SK-N-SH (cell line): ENCODE data around the gene RPS24. TPM values are rescaled to one million over a fixed set of nuclear protein-coding genes. Genes with fewer than 3 reads are reported as not detected.

Experiments used
- CTCF ChIA-PET: fragments of 300-600, 350-600 bp; formaldehyde crosslinking; extraction: SDS; loops from one replicate; lab custom pipeline; 2021; lab: Yijun Ruan, JAX
- POLR2A ChIA-PET: fragments of 350-600 bp; sonication (Branson Sonifier 250); formaldehyde crosslinking; extraction: SDS; loops from one replicate; lab custom pipeline; 2020; ENCODE audit warnings: antibody characterized with exemption, inconsistent platforms; lab: Yijun Ruan, JAX
- DNase-seq: peaks from one replicate; pipeline ENCODE4 v3.0.0; 2012
- H2AFZ ChIP-seq: fragments of 200-600 bp; sonication (generic); 2 replicates; pipeline ENCODE4 v1.8.1; 2016; ENCODE audit warnings: antibody characterized with exemption, mild to moderate bottlenecking, low read depth
- H3F3A ChIP-seq: fragments of 200-600 bp; sonication (generic); replicated peaks from 2 replicates; pipeline ENCODE3; 2016; ENCODE audit warnings: antibody characterized with exemption, mild to moderate bottlenecking; ENCODE audit not compliant: insufficient read depth
- H3K27ac ChIP-seq, 2 experiments: fragments of 200-500 bp in 1 of 2; fragments of 200-600 bp in 1 of 2; sonication (Bioruptor generic) in 1 of 2; sonication (generic), shearing (Covaris generic) in 1 of 2; 2 replicates each; pipeline versions ENCODE4 v1.5.1 to v1.6.1; 2014 to 2016; ENCODE audit warnings: low read depth in 2 of 2, inconsistent platforms in 1 of 2, low read length in 1 of 2, mild to moderate bottlenecking in 1 of 2, mixed read lengths in 1 of 2
- H3K27me3 ChIP-seq: fragments of 200-600 bp; sonication (generic), shearing (Covaris generic); 2 replicates; pipeline ENCODE4 v1.6.1; 2016; ENCODE audit warnings: mixed run types; ENCODE audit not compliant: insufficient read depth
- H3K36me3 ChIP-seq, 2 experiments: fragments of 200-500 bp in 1 of 2; fragments of 200-600 bp in 1 of 2; sonication (Bioruptor generic) in 1 of 2; sonication (generic) in 1 of 2; replicated peaks in 1 of 2; 2 replicates each; pipeline versions ENCODE3 to v1.5.1; 2014 to 2016; ENCODE audit warnings: low read length in 1 of 2, mild to moderate bottlenecking in 1 of 2; ENCODE audit not compliant: insufficient read depth in 2 of 2, control insufficient read depth in 1 of 2
- H3K4me1 ChIP-seq, 2 experiments: fragments of 200-500 bp in 1 of 2; fragments of 200-600 bp in 1 of 2; sonication (Bioruptor generic) in 1 of 2; sonication (generic), shearing (Covaris generic) in 1 of 2; 2 replicates each; pipeline versions ENCODE4 v1.5.1 to v1.6.1; 2014 to 2016; ENCODE audit warnings: low read depth in 1 of 2, low read length in 1 of 2, mixed run types in 1 of 2; ENCODE audit not compliant: insufficient read depth in 2 of 2, control insufficient read depth in 1 of 2
- H3K4me2 ChIP-seq: fragments of 200-600 bp; sonication (generic), shearing (Covaris generic); 2 replicates; pipeline ENCODE4 v1.6.1; 2017; ENCODE audit warnings: mixed run types
- H3K4me3 ChIP-seq, 2 experiments: fragments of 200-500 bp in 1 of 2; fragments of 200-600 bp in 1 of 2; sonication (Bioruptor generic) in 1 of 2; sonication (generic), shearing (Covaris generic) in 1 of 2; 2 replicates each; pipeline versions ENCODE4 v1.5.1 to v1.8.1; 2014 to 2016; ENCODE audit warnings: low read depth in 2 of 2, inconsistent platforms in 1 of 2, low read length in 1 of 2, mild to moderate bottlenecking in 1 of 2, mixed read lengths in 1 of 2, moderate library complexity in 1 of 2
- H3K79me2 ChIP-seq: fragments of 200-600 bp; sonication (generic); 2 replicates; pipeline ENCODE4 v1.8.1; 2017; ENCODE audit warnings: mild to moderate bottlenecking; ENCODE audit not compliant: insufficient read depth
- H3K9ac ChIP-seq: fragments of 200-600 bp; sonication (generic); 2 replicates; pipeline ENCODE4 v1.6.1; 2017; ENCODE audit warnings: mixed run types
- H3K9me2 ChIP-seq: fragments of 200-600 bp; sonication (generic); 2 replicates; pipeline ENCODE4 v1.6.1; 2017; ENCODE audit warnings: mixed run types
- H3K9me3 ChIP-seq: fragments of 200-600 bp; sonication (generic); 2 replicates; pipeline ENCODE4 v1.6.1; 2017; ENCODE audit warnings: mixed run types, mild to moderate bottlenecking, moderate library complexity
- H4K20me1 ChIP-seq: fragments of 200-600 bp; sonication (generic); 2 replicates; pipeline ENCODE4 v1.6.1; 2017; ENCODE audit warnings: mild to moderate bottlenecking, mixed run types; ENCODE audit not compliant: insufficient read depth
- CTCF ChIP-seq: fragments of 200-600 bp; sonication (generic); IDR thresholded peaks from 2 replicates; pipeline ENCODE4 v1.6.1; 2017; ENCODE audit warnings: antibody characterized with exemption, mild to moderate bottlenecking, moderate library complexity
- FOSL2 ChIP-seq: IDR thresholded peaks from 2 replicates; pipeline ENCODE4 v1.4.0; 2012; ENCODE audit warnings: low read depth, mild to moderate bottlenecking, moderate library complexity, borderline replicate concordance
- FOXJ3 ChIP-seq: sonication (generic); formaldehyde crosslinking; IDR thresholded peaks from 2 replicates; pipeline ENCODE4 v1.5.1; 2020; ENCODE audit warnings: mild to moderate bottlenecking, missing genetic modification reagents
- FOXM1 ChIP-seq: IDR thresholded peaks from 2 replicates; pipeline ENCODE4 v1.4.0; 2012; ENCODE audit warnings: low read depth, mild to moderate bottlenecking
- GABPA ChIP-seq: IDR thresholded peaks from 2 replicates; pipeline ENCODE4 v1.4.0; 2012; ENCODE audit warnings: low read depth, mild to moderate bottlenecking
- GATA2 ChIP-seq: sonication (generic); formaldehyde crosslinking; IDR thresholded peaks from 2 replicates; pipeline ENCODE4 v1.5.0; 2020; ENCODE audit warnings: mild to moderate bottlenecking, missing genetic modification reagents
- IRF3 ChIP-seq: fragments of 150-350 bp; IDR thresholded peaks from 2 replicates; pipeline ENCODE4 v1.6.1; 2016; ENCODE audit warnings: mild to moderate bottlenecking, low read depth, low read length
- MXI1 ChIP-seq: IDR thresholded peaks from 2 replicates; pipeline ENCODE4 v1.6.1; 2012; ENCODE audit warnings: mild to moderate bottlenecking, low read depth, low read length, improper control_type of control experiment
- NRF1 ChIP-seq: IDR thresholded peaks from 2 replicates; pipeline ENCODE4 v1.6.1; 2012; ENCODE audit warnings: low read depth, mild to moderate bottlenecking, low read length
- RAD21 ChIP-seq: IDR thresholded peaks from 2 replicates; pipeline ENCODE4 v1.6.1; 2012; ENCODE audit warnings: mild to moderate bottlenecking, low read length
- RCOR1 ChIP-seq: fragments of 150-350 bp; IDR thresholded peaks from 2 replicates; pipeline ENCODE4 v1.6.1; 2017; ENCODE audit warnings: antibody characterized with exemption, low read length
- REST ChIP-seq: IDR thresholded peaks from 2 replicates; pipeline ENCODE4 v1.6.1; 2012; ENCODE audit warnings: mild to moderate bottlenecking, low read depth, low read length, moderate library complexity
- RFX5 ChIP-seq: IDR thresholded peaks from 2 replicates; pipeline ENCODE4 v1.6.1; 2012; ENCODE audit warnings: mild to moderate bottlenecking, improper control_type of control experiment, low read length
- TAF1 ChIP-seq: IDR thresholded peaks from 2 replicates; pipeline ENCODE4 v1.6.1; 2012; ENCODE audit warnings: low read depth, mild to moderate bottlenecking, low read length, moderate library complexity, borderline replicate concordance
- USF2 ChIP-seq: fragments of 150-350 bp; IDR thresholded peaks from 2 replicates; pipeline ENCODE4 v1.6.1; 2017; ENCODE audit warnings: antibody characterized with exemption, low read length, low read depth, borderline replicate concordance
- WGBS: methylation state at CpG from one replicate; pipeline ENCODE4 v1.1.6; 2017; ENCODE audit warnings: low lambda C conversion rate; 5-methylcytosine and 5-hydroxymethylcytosine counted together
- polyA plus RNA-seq, 3 experiments: library from polyadenylated mRNA; depleted of rRNA; stranded (reverse); fragments of >200 nt; gene quantifications; 2 replicates each; pipeline ENCODE4 v1.2.3, GENCODE V29; 2012

Gene RPS24
- polyA plus RNA-seq, 1 of the 3 experiments (the other 2 are of a cell fraction), result 3,806 TPM

GRCh38 chr10:78015546-78015945, 18.1 kb upstream of the RPS24 start:
- Histone ChIP-seq H3K36me3 (peaks cover 72 to 90% of the 10 kb centered on the region in 2 experiments), H2AFZ (no peak overlapping the region), H3K9ac (no peak overlapping the region), H3K4me3 (no peak overlapping the region), H3K27ac (no peak overlapping the region), H3K9me3 (no peaks in the 10 kb centered on the region), H3K9me2 (no peaks in the 10 kb centered on the region), H3F3A (no peaks in the 10 kb centered on the region), H4K20me1 (no peaks in the 10 kb centered on the region), H3K4me2 (no peak overlapping the region), H3K79me2 (no peaks in the 10 kb centered on the region), H3K4me1 (no peaks in the 10 kb centered on the region), H3K27me3 (no peaks in the 10 kb centered on the region)
- POLR2A ChIA-PET, result no interaction called here
- TF ChIP-seq GABPA (no peak), REST (no peak), CTCF (no peak), FOXJ3 (no peak), RCOR1 (no peak), FOSL2 (no peak), FOXM1 (no peak), RFX5 (no peak), GATA2 (CRISPR knock-in tag) (no peak), TAF1 (no peak), USF2 (no peak), IRF3 (no peak), MXI1 (no peak), RAD21 (no peak), NRF1 (no peak)
- DNase-seq, result no peak
- WGBS, result 96% methylated on average over 5 of the region's 5 CpGs
- CTCF ChIA-PET, result no interaction called here
